Measurements from ENCODE around the gene ILRUN. TPM values are rescaled to one million over a fixed set of nuclear protein-coding genes. Genes with fewer than 3 reads are reported as not detected.

ILRUN gene
- polyA plus RNA-seq, 3 donors, result 6.2 to 19.3 (median 6.5) TPM

DNA sequence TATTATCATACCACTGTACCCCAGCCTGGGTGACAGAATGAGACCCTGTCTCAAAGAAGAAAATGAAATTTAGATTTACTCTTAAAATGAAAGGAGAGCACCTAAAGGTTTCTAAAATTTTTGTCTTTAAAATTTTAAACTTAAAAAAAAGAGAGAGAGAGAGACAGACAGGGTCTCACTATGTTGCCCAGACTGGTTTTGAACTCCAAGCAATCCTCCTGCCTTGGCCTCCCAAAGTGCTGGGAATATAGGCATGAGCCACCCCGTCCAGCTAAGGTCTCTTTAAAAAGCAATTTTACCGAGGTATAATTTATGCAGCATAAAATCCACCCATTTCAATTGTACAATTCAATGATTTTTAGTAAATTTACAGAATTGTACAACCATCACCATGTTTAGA lies 33.2 kb downstream of the ILRUN start:
- H3K36me3 ChIP-seq (replicated peaks in 1 of 2; ENCODE audit: control insufficient read depth in 1 of 2, insufficient read depth in 2 of 2, low read length in 2 of 2), result no peaks in the 10 kb centered on the region
- H3K4me3 ChIP-seq (replicated peaks in 1 of 3; ENCODE audit: low read depth in 2 of 3, low read length in 3 of 3), result peak overlapping the region in 1 of 3 experiments; percentile 65
- peak overlapping the region; percentile 72 for H3K4me2 ChIP-seq (replicated peaks; ENCODE audit: extremely low read depth, low read length, poor library complexity, severe bottlenecking)
- H3K27me3 ChIP-seq (ENCODE audit: control insufficient read depth in 2 of 2, insufficient read depth in 2 of 2, low read length in 2 of 2), result no peaks in the 10 kb centered on the region
- no peaks in the 10 kb centered on the region for H4K20me1 ChIP-seq (ENCODE audit: insufficient read depth, low read length)
- no peaks in the 10 kb centered on the region for H3K9me3 Mint-ChIP-seq
- H3K4me1 Mint-ChIP-seq, result peaks cover 61% of the 10 kb centered on the region
- H3K79me2 ChIP-seq (ENCODE audit: insufficient read depth, low read length), result peaks cover 95% of the 10 kb centered on the region
- peak overlapping the region; percentile 85 to 96 (median 91) for H3K27ac Mint-ChIP-seq
- DNase-seq, result no peak
- H3K4me1 ChIP-seq (ENCODE audit: control insufficient read depth in 1 of 2, insufficient read depth in 2 of 2, low read length in 2 of 2), result peaks cover 44 to 54% of the 10 kb centered on the region in 2 donors
- H3K27me3 Mint-ChIP-seq (ENCODE audit: low read depth in 3 of 3), result no peaks in the 10 kb centered on the region
- peak overlapping the region; percentile 67 to 86 for H3K27ac ChIP-seq (ENCODE audit: low read depth in 1 of 2, low read length in 2 of 2)
- no peak overlapping the region for H3K9ac ChIP-seq (ENCODE audit: insufficient read depth, low read length, poor library complexity, severe bottlenecking)
- no peaks in the 10 kb centered on the region for H3K9me3 ChIP-seq (replicated peaks in 1 of 2; ENCODE audit: control insufficient read depth in 1 of 2, insufficient read depth in 1 of 2, low read length in 2 of 2)
- intact Hi-C loops (cut with micrococcal nuclease), result loop anchor here (5.0 kb wide), 1 partner anchor 34 kb away; the partner anchor contains the start of gene ILRUN (in 2 of the 2)
- WGBS (ENCODE audit: insufficient coverage), result no CpG with 5 or more reads among the region's 2 CpGs
- peak overlapping the region in 1 of 2 donors; percentile 82 for H3K4me3 Mint-ChIP-seq
- no peaks in the 10 kb centered on the region for H3K36me3 Mint-ChIP-seq
- TF ChIP-seq CTCF (IDR thresholded peaks at IDR 0.05), result no peak
- H2AFZ ChIP-seq (ENCODE audit: insufficient read depth, low read depth, low read length, poor library complexity, severe bottlenecking), result no peak overlapping the region

DNA sequence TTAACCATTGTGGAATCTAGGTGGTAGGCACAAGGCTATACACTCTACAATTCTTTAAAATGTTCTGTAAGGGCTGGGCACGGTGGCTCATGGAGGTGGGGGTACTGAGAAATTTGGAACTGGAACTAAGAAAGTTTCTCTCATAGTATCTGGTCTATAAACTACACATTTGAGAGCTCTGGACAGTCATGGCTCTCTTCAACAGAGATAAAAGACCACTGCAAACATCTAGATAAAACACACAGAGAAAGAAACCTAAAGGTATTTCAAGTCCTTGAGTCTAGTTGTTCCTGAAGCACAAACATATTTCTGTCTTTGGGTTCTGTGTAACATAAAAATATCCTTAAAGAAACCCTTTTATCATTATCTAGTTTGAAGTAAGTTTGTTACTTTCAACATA lies 35.2 kb downstream of the ILRUN start:
- Histone ChIP-seq H3K4me3 (replicated peaks in 1 of 3; ENCODE audit: low read depth in 2 of 3, low read length in 3 of 3) (no peak overlapping the region), H3K4me2 (replicated peaks; ENCODE audit: extremely low read depth, low read length, poor library complexity, severe bottlenecking) (no peak overlapping the region), H3K27ac (ENCODE audit: low read depth in 1 of 2, low read length in 2 of 2) (peak overlapping the region in 1 of 2 donors; percentile 28), H2AFZ (ENCODE audit: insufficient read depth, low read depth, low read length, poor library complexity, severe bottlenecking) (no peak overlapping the region), H3K36me3 (replicated peaks in 1 of 2; ENCODE audit: control insufficient read depth in 1 of 2, insufficient read depth in 2 of 2, low read length in 2 of 2) (no peaks in the 10 kb centered on the region), H3K9ac (ENCODE audit: insufficient read depth, low read length, poor library complexity, severe bottlenecking) (no peak overlapping the region), H3K27me3 (ENCODE audit: control insufficient read depth in 2 of 2, insufficient read depth in 2 of 2, low read length in 2 of 2) (no peaks in the 10 kb centered on the region), H3K4me1 (ENCODE audit: control insufficient read depth in 1 of 2, insufficient read depth in 2 of 2, low read length in 2 of 2) (peaks cover 62 to 67% of the 10 kb centered on the region in 2 donors), H4K20me1 (ENCODE audit: insufficient read depth, low read length) (peaks cover 9% of the 10 kb centered on the region), H3K9me3 (replicated peaks in 1 of 2; ENCODE audit: control insufficient read depth in 1 of 2, insufficient read depth in 1 of 2, low read length in 2 of 2) (no peaks in the 10 kb centered on the region), H3K79me2 (ENCODE audit: insufficient read depth, low read length) (peaks cover 95% of the 10 kb centered on the region)
- Mint-ChIP-seq H3K27ac (peak overlapping the region in 4 of 7 donors; percentile 13 to 73 (median 25)), H3K9me3 (no peaks in the 10 kb centered on the region), H3K27me3 (ENCODE audit: low read depth in 3 of 3) (no peaks in the 10 kb centered on the region), H3K4me3 (no peak overlapping the region), H3K36me3 (no peaks in the 10 kb centered on the region), H3K4me1 (peaks cover 68% of the 10 kb centered on the region)
- no peak for DNase-seq
- intact Hi-C loops (cut with micrococcal nuclease), result loop anchor here (5.0 kb wide), 1 partner anchor 36 kb away; the partner anchor contains the start of gene ILRUN (in 2 of the 2)
- no peak for TF ChIP-seq CTCF (IDR thresholded peaks at IDR 0.05)
- no CpG with 5 or more reads among the region's 1 CpG for WGBS (ENCODE audit: insufficient coverage)

All from CD14-positive monocyte (primary cell).